Measurements from ENCODE around the gene LRRN2. TPM values are rescaled to one million over a fixed set of nuclear protein-coding genes. Genes with fewer than 3 reads are reported as not detected.

LRRN2 gene
- total and polyA plus RNA-seq, 9 of the 15 experiments (the other 6 are each of a cell fraction or from before 2014, with no cell fraction given): 0.05 TPM; not detected in 8

GRCh38 chr1:204664384-204664651 is 21.2 kb downstream of the LRRN2 start:
- no peak for FAIRE-seq
- intact Hi-C loops (cut with micrococcal nuclease) (no loop called here), in situ Hi-C loops (cut with MboI) (no loop called here)
- CTCF ChIA-PET (ENCODE audit: low intra/inter-chr PET ratio): no interaction called here
- Histone ChIP-seq H3K27ac (ENCODE audit: extremely low read depth, low read depth, low read length) (no peak overlapping the region), H3K27me3 (ENCODE audit: control insufficient read depth in 2 of 2, insufficient read depth in 2 of 2, low read length in 2 of 2) (peaks cover 11 to 42% of the 10 kb centered on the region in 2 experiments; a peak in 4 of 5 replicates), H3K9me3 (replicated peaks; ENCODE audit: control insufficient read depth, insufficient read depth, low read depth, low read length) (no peaks in the 10 kb centered on the region), H3K4me1 (replicated peaks in 1 of 2; ENCODE audit: control insufficient read depth in 2 of 2, insufficient read depth in 2 of 2, low read length in 2 of 2) (peaks cover 0 to 3% of the 10 kb centered on the region in 2 experiments; a peak in 2 of 5 replicates), H4K20me1 (replicated peaks; ENCODE audit: control insufficient read depth, insufficient read depth, low read length) (no peaks in the 10 kb centered on the region), H2AFZ (ENCODE audit: low read depth, low read length) (no peak overlapping the region), H3K4me3 (no peak overlapping the region), H3K79me2 (ENCODE audit: control insufficient read depth, insufficient read depth, low read length) (no peaks in the 10 kb centered on the region), H3K9ac (ENCODE audit: insufficient read depth in 1 of 2, low read depth in 2 of 2, low read length in 2 of 2) (no peak overlapping the region), H3K4me2 (ENCODE audit: insufficient read depth, low read length) (no peak overlapping the region), H3K36me3 (ENCODE audit: control insufficient read depth, insufficient read depth, low read length) (no peaks in the 10 kb centered on the region), H3K9me1 (ENCODE audit: control insufficient read depth, insufficient read depth, low read length) (no peaks in the 10 kb centered on the region)
- no peak for ATAC-seq
- TF ChIP-seq NCOR1 (IDR thresholded peaks at IDR 0.05): no peak
- TF ChIP-seq ZKSCAN3 (CRISPR knock-in tag; IDR thresholded peaks at IDR 0.05): no peak
- no peak for TF ChIP-seq FOXP1 (CRISPR knock-in tag; IDR thresholded peaks at IDR 0.05)
- no peak for TF ChIP-seq GTF2A2 (tag; IDR thresholded peaks at IDR 0.05)
- no peak for TF ChIP-seq MAFF (IDR thresholded peaks at IDR 0.05; ENCODE audit: low read length)
- TF ChIP-seq ZNF444 (CRISPR knock-in tag; IDR thresholded peaks at IDR 0.05): no peak
- no peak for TF ChIP-seq SIN3A (IDR thresholded peaks at IDR 0.05; ENCODE audit: borderline replicate concordance in 2 of 2, control insufficient read depth in 1 of 2, low read depth in 2 of 2, low read length in 2 of 2)
- TF ChIP-seq BDP1 (IDR thresholded peaks at IDR 0.05; ENCODE audit: insufficient read depth, insufficient read length): no peak
- TF ChIP-seq ESRRB (CRISPR knock-in tag; IDR thresholded peaks at IDR 0.05; ENCODE audit: borderline replicate concordance): no peak
- no peak for TF ChIP-seq ZNF778 (CRISPR knock-in tag; IDR thresholded peaks at IDR 0.05)
- TF ChIP-seq IRF2 (CRISPR knock-in tag; IDR thresholded peaks at IDR 0.05): no peak
- TF ChIP-seq SMAD3 (CRISPR knock-in tag; conservative IDR thresholded peaks at IDR 0.05): no peak
- no peak for TF ChIP-seq ZNF785 (CRISPR knock-in tag; IDR thresholded peaks at IDR 0.05)
- TF ChIP-seq THRA (IDR thresholded peaks at IDR 0.05): no peak
- TF ChIP-seq MYBL2 (IDR thresholded peaks at IDR 0.05; ENCODE audit: low read depth): no peak
- no peak for TF ChIP-seq MYBL2 (CRISPR knock-in tag; IDR thresholded peaks at IDR 0.05; ENCODE audit: borderline replicate concordance)
- no peak for TF ChIP-seq ZFP1 (CRISPR knock-in tag; IDR thresholded peaks at IDR 0.05)
- TF ChIP-seq XRCC4 (IDR thresholded peaks at IDR 0.05; ENCODE audit: extremely low read depth, insufficient read depth, insufficient read length): no peak
- TF ChIP-seq HES1 (IDR thresholded peaks at IDR 0.05; ENCODE audit: low read depth): no peak
- DNase-seq (ENCODE audit: extremely low read depth in 1 of 4, low spot score in 3 of 4): no peak
- WGBS (ENCODE audit: insufficient coverage, low coverage, missing lambda C conversion rate): 17% methylated on average over 6 of the region's 6 CpGs
- POLR2A ChIA-PET: interaction anchor here (0.6 to 1.1 kb wide), 5 partner anchors 8 to 14 kb away, joined by 3 to 4 read pairs (median 4); no protein-coding TSS in a partner anchor
- no TSS peak for BruUV-seq (replicated peaks)

Data from K562 (cell line).